SJSA1 (cell line): ENCODE data around the gene OR10H1. TPM values are rescaled to one million over a fixed set of nuclear protein-coding genes. Genes with fewer than 3 reads are reported as not detected.
A peak's percentile ranks its signal among the peaks of the same experiment; 100 is the strongest.
"Not testable (repeated sequence)": the region's sequence is repeated elsewhere in the genome, so short reads cannot be mapped to it uniquely, and the experiment has no call there.

ENCODE experiments used
- DNase-seq, 2 experiments: peaks; one replicate each; pipeline ENCODE4 v3.0.0-alpha.2; 2015 to 2020; ENCODE audit warnings: low spot score in 2 of 2, low read depth in 1 of 2
- H3K27ac ChIP-seq: fragments of 250-450 bp; sonication (Bioruptor Pico); 2 replicates; pipeline ENCODE4 v1.5.1; 2020; ENCODE audit warnings: mild to moderate bottlenecking, moderate library complexity
- H3K27me3 ChIP-seq: fragments of 250-450 bp; sonication (Bioruptor Pico); replicated peaks from 2 replicates; pipeline ENCODE4 v1.5.1; 2020; ENCODE audit warnings: mild to moderate bottlenecking, moderate library complexity
- H3K36me3 ChIP-seq: fragments of 250-450 bp; sonication (Bioruptor Pico); 2 replicates; pipeline ENCODE4 v1.5.1; 2020; ENCODE audit warnings: mild to moderate bottlenecking
- H3K4me1 ChIP-seq: fragments of 250-450 bp; sonication (Bioruptor Pico); replicated peaks from 2 replicates; pipeline ENCODE4 v1.6.1; 2021; ENCODE audit warnings: mild to moderate bottlenecking
- H3K4me3 ChIP-seq: fragments of 250-450 bp; sonication (Bioruptor Pico); 2 replicates; pipeline ENCODE4 v1.5.1; 2020; ENCODE audit warnings: mild to moderate bottlenecking
- H3K9me3 ChIP-seq: fragments of 250-450 bp; sonication (Bioruptor Pico); replicated peaks from 2 replicates; pipeline ENCODE4 v1.5.1; 2020; ENCODE audit warnings: mild to moderate bottlenecking
- total RNA-seq: library from RNA; depleted of rRNA; stranded (reverse); fragments of >200 nt; shearing (Covaris generic); gene quantifications from 2 replicates; pipeline ENCODE4 v1.2.3, GENCODE V29; 2014; rRNA removed

Gene OR10H1
- total RNA-seq, 1 experiment from 2014 or later = not detected

DNA sequence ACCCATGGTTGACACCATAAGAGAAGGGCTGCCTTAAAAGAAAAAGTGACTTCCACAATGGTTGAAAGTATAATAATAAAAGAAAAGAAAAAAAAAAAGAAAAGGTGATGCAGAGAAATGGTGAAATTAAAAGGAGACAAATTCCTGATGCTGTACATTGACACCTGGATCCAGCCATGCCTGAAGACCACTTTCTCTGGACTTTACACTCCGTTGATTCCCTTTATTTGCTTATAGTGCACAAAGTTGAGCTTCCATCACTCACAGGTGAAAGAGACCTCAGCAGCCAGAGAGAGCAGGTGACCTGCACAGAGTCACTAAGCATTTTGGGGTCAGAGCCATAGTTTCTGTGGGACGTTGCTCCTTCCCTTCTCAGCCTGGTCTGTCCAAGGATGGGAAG lies 40.2 kb downstream of the OR10H1 start:
- H3K27ac ChIP-seq = no peak overlapping the region
- H3K9me3 ChIP-seq = no peaks in the 10 kb centered on the region
- H3K4me1 ChIP-seq = no peaks in the 10 kb centered on the region
- H3K36me3 ChIP-seq = no peaks in the 10 kb centered on the region
- H3K27me3 ChIP-seq = no peaks in the 10 kb centered on the region
- H3K4me3 ChIP-seq = no peak overlapping the region
- DNase-seq = no peak

DNA sequence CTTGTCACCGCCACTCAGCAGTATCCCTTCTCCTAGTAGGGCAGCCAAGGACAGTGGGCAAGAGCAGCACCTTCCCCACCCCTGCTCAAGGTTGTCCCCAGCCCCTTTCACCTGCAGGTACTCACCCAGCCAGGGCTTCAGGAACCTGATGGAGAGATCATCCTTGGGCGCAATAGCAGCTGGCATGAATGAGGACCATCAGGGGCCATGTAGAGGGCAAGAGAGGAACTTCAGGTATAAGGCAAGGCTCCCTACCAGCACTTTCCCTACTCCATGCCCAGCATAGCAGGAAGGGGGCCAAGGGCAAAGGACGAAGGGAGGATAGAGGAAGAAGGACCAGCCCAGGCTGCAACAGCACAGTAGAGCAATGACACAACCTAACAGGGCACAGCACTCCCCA lies 41.3 kb downstream of the OR10H1 start:
- peak in 1 of 2 experiments; percentile 28 for DNase-seq
- H3K36me3 ChIP-seq, H3K9me3 ChIP-seq, H3K4me1 ChIP-seq, H3K27ac ChIP-seq, H3K4me3 ChIP-seq, H3K27me3 ChIP-seq: not testable (repeated sequence)

DNA sequence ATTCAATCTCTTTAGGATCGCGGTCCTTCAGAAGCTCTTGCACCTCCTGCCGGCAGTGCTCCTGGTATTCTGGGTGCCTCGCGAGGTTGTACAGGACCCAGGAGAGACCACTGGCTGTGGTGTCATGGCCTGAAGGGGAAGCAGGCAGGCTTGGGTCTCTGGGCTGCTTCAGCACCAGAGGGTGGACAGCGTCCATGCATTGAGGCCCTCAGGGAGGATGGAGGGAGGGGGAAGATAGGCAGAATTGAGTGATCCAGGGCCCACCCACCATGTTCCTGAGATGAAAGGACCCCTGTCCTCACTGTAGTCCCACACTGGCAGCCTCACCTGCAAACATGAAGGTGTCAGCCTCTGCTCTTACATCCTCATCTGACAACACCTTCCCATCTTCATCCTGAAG lies 45.9 kb downstream of the OR10H1 start:
- no peak overlapping the region for H3K27ac ChIP-seq
- H3K27me3 ChIP-seq = 0 out of 2 replicates have a peak, but pooled peaks cover 3% of the 10 kb centered on the region
- H3K36me3 ChIP-seq = no peaks in the 10 kb centered on the region
- no peak overlapping the region for H3K4me3 ChIP-seq
- H3K4me1 ChIP-seq = no peaks in the 10 kb centered on the region
- DNase-seq = no peak
- H3K9me3 ChIP-seq = no peaks in the 10 kb centered on the region

DNA sequence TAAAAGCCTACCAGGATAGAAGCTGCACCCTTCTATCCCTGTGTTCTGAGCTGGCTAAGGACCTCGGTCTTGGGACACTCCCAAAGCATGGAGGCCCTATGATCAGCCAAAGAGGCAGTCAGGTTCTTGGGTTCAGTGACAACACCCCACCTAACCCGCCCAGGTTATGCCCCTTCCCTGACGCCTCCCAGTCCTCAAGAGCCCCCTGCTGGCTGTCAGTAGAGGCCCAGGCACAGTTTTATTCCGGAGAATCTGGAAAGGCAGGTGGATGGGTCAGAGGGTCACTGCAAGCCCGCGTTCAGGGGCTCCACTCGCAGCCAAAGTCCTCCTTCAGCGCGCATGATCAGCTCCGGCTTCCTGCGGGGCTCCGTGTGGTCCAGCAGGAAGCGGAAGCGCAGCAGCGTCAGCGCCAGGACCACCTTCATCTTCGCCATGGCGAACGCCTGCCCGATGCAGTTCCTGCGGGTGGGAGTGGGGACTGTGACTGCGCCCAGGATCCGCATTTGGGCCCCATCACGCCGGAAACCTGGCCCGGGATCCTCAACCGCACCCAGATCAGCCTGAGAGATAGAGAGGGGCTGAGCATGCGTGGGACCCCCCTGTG lies 55.4 kb downstream of the OR10H1 start:
- H3K4me3 ChIP-seq = no peak overlapping the region
- no peak overlapping the region for H3K27ac ChIP-seq
- no peaks in the 10 kb centered on the region for H3K4me1 ChIP-seq
- no peaks in the 10 kb centered on the region for H3K9me3 ChIP-seq
- 0 out of 2 replicates have a peak, but pooled peaks cover under 1% of the 10 kb centered on the region for H3K27me3 ChIP-seq
- DNase-seq = no peak
- H3K36me3 ChIP-seq = no peaks in the 10 kb centered on the region

DNA sequence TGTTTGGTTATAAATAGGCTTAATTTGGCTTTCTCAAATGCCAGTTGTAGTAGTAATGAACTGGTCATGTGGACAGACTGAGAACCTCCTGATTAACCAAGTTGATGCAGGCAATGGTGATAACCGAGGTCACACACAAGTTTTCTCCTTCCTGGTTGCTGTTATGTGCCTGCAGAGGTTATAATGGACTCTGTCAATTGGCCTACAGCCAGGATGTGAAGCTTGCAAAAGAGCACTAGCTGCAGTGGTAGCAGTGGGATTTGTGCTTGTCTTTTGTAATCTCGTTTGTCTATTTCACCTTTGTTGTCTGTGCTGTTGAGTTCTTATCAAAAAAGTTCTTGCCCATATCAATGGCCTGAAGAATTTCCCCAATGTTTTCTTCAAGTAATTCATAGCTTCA lies 57.1 kb downstream of the OR10H1 start:
- no peak overlapping the region for H3K27ac ChIP-seq
- no peaks in the 10 kb centered on the region for H3K4me1 ChIP-seq
- H3K9me3 ChIP-seq = no peaks in the 10 kb centered on the region
- H3K27me3 ChIP-seq = no peaks in the 10 kb centered on the region
- DNase-seq = no peak
- H3K4me3 ChIP-seq = no peak overlapping the region
- H3K36me3 ChIP-seq = no peaks in the 10 kb centered on the region

Other genes with a start within 250 kb of the OR10H1 start
- not detected in 2 replicates for gene CYP4F8, start 200.4 kb downstream of the OR10H1 start, total RNA-seq
- gene CYP4F3, start 174.8 kb downstream of the OR10H1 start, total RNA-seq = not detected in 2 replicates
- not detected in 2 replicates for gene CYP4F12, start 142.6 kb downstream of the OR10H1 start, total RNA-seq
- gene OR10H2, start 87.6 kb downstream of the OR10H1 start, total RNA-seq = not detected in 2 replicates
- gene OR10H3, start 77.7 kb downstream of the OR10H1 start, total RNA-seq = not detected in 2 replicates
- not detected in 2 replicates for gene OR10H5, start 28.0 kb downstream of the OR10H1 start, total RNA-seq
- gene CYP4F2, start 82.4 kb upstream of the OR10H1 start, total RNA-seq = not detected in 2 replicates
- gene CYP4F11, start 118.9 kb upstream of the OR10H1 start, total RNA-seq = not detected in 2 replicates
- not detected in 2 replicates for gene OR10H4, start 133.3 kb upstream of the OR10H1 start, total RNA-seq